PC-9 (cell line): ENCODE measurements around the gene RHOJ. TPM values are rescaled to one million over a fixed set of nuclear protein-coding genes. Genes with fewer than 3 reads are reported as not detected.

Source experiments
- BruUV-seq: library from RNA; stranded (reverse); fragments of 400-500 nt; replicated peaks from 2 replicates; lab custom pipeline; 2021; lab: Mats Ljungman, UMichigan
- CTCF ChIA-PET: fragments of 300-600 bp; sonication (Branson Sonifier 250); formaldehyde crosslinking; loops from one replicate; lab custom pipeline; 2022; ENCODE audit warnings: antibody characterized with exemption; lab: Charles Lee
- POLR2A ChIA-PET: fragments of 300-600 bp; sonication (Branson Sonifier 250); formaldehyde crosslinking; loops from one replicate; lab custom pipeline; 2022; ENCODE audit warnings: antibody characterized with exemption; ENCODE audit not compliant: unreplicated experiment; lab: Charles Lee
- DNase-seq, 2 experiments: peaks; one replicate each; pipeline versions ENCODE4 v3.0.0 to v3.0.0-alpha.2; 2015 to 2022; ENCODE audit warnings: mixed read lengths in 1 of 2
- H2AFZ ChIP-seq: fragments of 200-600 bp; sonication (generic); 2 replicates; pipeline ENCODE4 v1.8.1; 2017; ENCODE audit warnings: antibody characterized with exemption
- H3F3A ChIP-seq: fragments of 200-600 bp; sonication (generic); 2 replicates; pipeline ENCODE4 v1.8.1; 2017; ENCODE audit warnings: antibody characterized with exemption, mild to moderate bottlenecking, low read depth; ENCODE audit not compliant: insufficient read depth
- H3K27ac ChIP-seq: fragments of 200-600 bp; sonication (generic); 2 replicates; pipeline ENCODE4 v1.6.1; 2016; ENCODE audit warnings: mixed run types
- H3K27me3 ChIP-seq: fragments of 200-600 bp; sonication (generic); 2 replicates; pipeline ENCODE4 v1.6.1; 2016; ENCODE audit warnings: low read depth, mixed run types; ENCODE audit not compliant: insufficient read depth
- H3K36me3 ChIP-seq: fragments of 200-600 bp; sonication (generic); 2 replicates; pipeline ENCODE4 v1.6.1; 2016; ENCODE audit warnings: low read depth, mixed run types
- H3K4me1 ChIP-seq: fragments of 200-600 bp; sonication (generic); replicated peaks from 2 replicates; pipeline ENCODE4 v1.6.1; 2016; ENCODE audit warnings: mixed run types; ENCODE audit not compliant: insufficient read depth
- H3K4me2 ChIP-seq: fragments of 200-600 bp; sonication (generic); 2 replicates; pipeline ENCODE4 v1.6.1; 2017; ENCODE audit warnings: mixed run types
- H3K4me3 ChIP-seq: fragments of 200-600 bp; sonication (generic); 2 replicates; pipeline ENCODE4 v1.6.1; 2016; ENCODE audit warnings: mixed run types
- H3K79me2 ChIP-seq: fragments of 200-600 bp; sonication (generic); 2 replicates; pipeline ENCODE4 v1.6.1; 2017; ENCODE audit warnings: low read depth, mixed run types
- H3K9me2 ChIP-seq: fragments of 200-600 bp; sonication (generic); 2 replicates; pipeline ENCODE4 v1.8.1; 2017; ENCODE audit warnings: mild to moderate bottlenecking; ENCODE audit not compliant: insufficient read depth
- H3K9me3 ChIP-seq: fragments of 200-600 bp; sonication (generic); 2 replicates; pipeline ENCODE4 v1.8.1; 2016; ENCODE audit warnings: low read depth; ENCODE audit not compliant: insufficient read depth
- H4K20me1 ChIP-seq: fragments of 200-600 bp; sonication (generic); 2 replicates; pipeline ENCODE4 v1.8.1; 2017; ENCODE audit not compliant: insufficient read depth
- EZH2 ChIP-seq: fragments of 200-600 bp; sonication (generic); IDR thresholded peaks from 2 replicates; pipeline ENCODE4 v1.8.0; 2017; ENCODE audit warnings: antibody characterized with exemption, low read depth
- intact Hi-C: fragments of 100-400 bp; cut with micrococcal nuclease; formaldehyde crosslinking; loops from one replicate; pipeline ENCODE4 v1.10.0; 2022; ENCODE audit not compliant: unreplicated experiment
- total RNA-seq: library from RNA; stranded (reverse); gene quantifications from 2 replicates; pipeline ENCODE4 v1.2.3, GENCODE V29; 2021
- TF ChIP-seq, protein P1 (sequence below): fragments of 200-600 bp; sonication (generic); conservative IDR thresholded peaks from 2 replicates; pipeline ENCODE4 v1.6.1; 2017; ENCODE audit warnings: mixed run types, antibody characterized with exemption, mild to moderate bottlenecking, moderate library complexity

The RHOJ gene
- total RNA-seq, 1 experiment from 2014 or later = not detected

DNA sequence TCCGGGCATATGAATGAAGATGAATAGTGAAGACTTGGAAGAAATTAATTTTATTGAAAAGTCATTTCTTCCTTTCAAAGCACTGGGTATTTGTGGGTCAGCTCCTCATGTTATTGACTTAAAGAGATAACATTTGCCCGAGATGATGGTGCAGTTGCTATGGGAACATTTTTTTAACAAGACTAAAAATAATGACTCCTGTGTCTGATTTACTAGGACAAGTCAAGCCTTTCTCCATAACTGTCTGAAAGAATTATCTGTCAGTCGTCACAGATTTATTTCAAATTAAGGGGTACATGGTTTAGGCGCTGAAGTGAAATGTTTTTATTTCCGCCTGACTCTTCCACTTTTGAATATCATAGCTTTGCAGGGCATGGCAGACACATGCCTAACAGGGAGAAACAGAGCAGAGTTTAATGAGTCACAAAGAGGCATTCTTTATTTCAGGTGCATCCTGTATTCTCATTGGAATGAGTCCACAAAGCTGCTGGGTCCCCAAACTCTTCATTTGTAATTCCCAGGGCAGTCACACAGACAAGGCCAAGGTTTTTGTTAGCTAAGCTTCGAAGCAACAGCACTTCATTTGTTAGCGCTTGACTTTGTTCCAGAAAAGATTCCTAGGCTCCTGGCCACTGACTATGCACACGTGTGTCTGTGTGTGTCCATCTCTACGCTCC, 118.8 kb downstream of the RHOJ start:
- CTCF ChIA-PET = interaction anchor here (0.6 kb wide), 1 partner anchor 50 kb away, joined by 3 read pairs; no protein-coding TSS in a partner anchor
- intact Hi-C loops = no loop called here
- no peak for DNase-seq

DNA sequence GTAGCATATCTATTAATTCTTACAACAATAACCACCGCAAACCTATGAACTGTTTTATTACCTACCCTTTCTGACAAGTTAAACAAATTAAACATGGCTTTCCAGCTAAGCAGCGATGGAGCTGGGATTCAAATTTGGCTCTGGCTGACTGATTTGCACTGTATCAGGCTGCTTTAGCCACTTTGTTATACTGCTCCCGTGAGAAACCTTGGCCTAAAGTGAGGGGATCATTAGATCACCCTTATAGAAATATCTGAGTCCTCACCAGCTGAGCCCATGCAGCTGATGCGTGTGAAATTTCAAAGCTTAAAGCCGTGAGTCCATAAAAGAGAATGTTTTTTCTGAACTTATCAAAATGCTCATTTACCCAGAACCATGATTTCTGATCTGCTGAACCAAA, 122.6 kb downstream of the RHOJ start:
- no peaks in the 10 kb centered on the region for H3K9me2 ChIP-seq
- intact Hi-C loops = no loop called here
- no peaks in the 10 kb centered on the region for H3K27me3 ChIP-seq
- H3K4me2 ChIP-seq = no peak overlapping the region
- no peak overlapping the region for H3K4me3 ChIP-seq
- no peaks in the 10 kb centered on the region for H3K9me3 ChIP-seq
- no peak for DNase-seq
- BruUV-seq = no TSS peak
- no peaks in the 10 kb centered on the region for H3F3A ChIP-seq
- no peak overlapping the region for H2AFZ ChIP-seq
- no peaks in the 10 kb centered on the region for H3K4me1 ChIP-seq
- no peaks in the 10 kb centered on the region for H4K20me1 ChIP-seq
- H3K36me3 ChIP-seq = no peaks in the 10 kb centered on the region
- no peak overlapping the region for H3K27ac ChIP-seq
- H3K79me2 ChIP-seq = no peaks in the 10 kb centered on the region
- TF ChIP-seq EZH2 = no peak
- TF ChIP-seq, protein P1, sequence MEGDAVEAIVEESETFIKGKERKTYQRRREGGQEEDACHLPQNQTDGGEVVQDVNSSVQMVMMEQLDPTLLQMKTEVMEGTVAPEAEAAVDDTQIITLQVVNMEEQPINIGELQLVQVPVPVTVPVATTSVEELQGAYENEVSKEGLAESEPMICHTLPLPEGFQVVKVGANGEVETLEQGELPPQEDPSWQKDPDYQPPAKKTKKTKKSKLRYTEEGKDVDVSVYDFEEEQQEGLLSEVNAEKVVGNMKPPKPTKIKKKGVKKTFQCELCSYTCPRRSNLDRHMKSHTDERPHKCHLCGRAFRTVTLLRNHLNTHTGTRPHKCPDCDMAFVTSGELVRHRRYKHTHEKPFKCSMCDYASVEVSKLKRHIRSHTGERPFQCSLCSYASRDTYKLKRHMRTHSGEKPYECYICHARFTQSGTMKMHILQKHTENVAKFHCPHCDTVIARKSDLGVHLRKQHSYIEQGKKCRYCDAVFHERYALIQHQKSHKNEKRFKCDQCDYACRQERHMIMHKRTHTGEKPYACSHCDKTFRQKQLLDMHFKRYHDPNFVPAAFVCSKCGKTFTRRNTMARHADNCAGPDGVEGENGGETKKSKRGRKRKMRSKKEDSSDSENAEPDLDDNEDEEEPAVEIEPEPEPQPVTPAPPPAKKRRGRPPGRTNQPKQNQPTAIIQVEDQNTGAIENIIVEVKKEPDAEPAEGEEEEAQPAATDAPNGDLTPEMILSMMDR = no peak
- ChIA-PET POLR2A (no interaction called here), CTCF (no interaction called here)

More for the DNA sequence above, 118.8 kb downstream of the RHOJ start:
- TF ChIP-seq, protein P1 = no peak
- no peak for TF ChIP-seq EZH2
- no peaks in the 10 kb centered on the region for H3K9me2 ChIP-seq
- POLR2A ChIA-PET = no interaction called here
- no peak overlapping the region for H3K4me3 ChIP-seq
- no peaks in the 10 kb centered on the region for H3K4me1 ChIP-seq
- H4K20me1 ChIP-seq = no peaks in the 10 kb centered on the region
- H3K27ac ChIP-seq = no peak overlapping the region
- no peaks in the 10 kb centered on the region; the same call in 1 of the 2 replicates for H3K9me3 ChIP-seq
- no peaks in the 10 kb centered on the region for H3K36me3 ChIP-seq
- H3K27me3 ChIP-seq = no peaks in the 10 kb centered on the region
- H3K4me2 ChIP-seq = no peak overlapping the region
- no peak overlapping the region for H2AFZ ChIP-seq
- no peaks in the 10 kb centered on the region for H3F3A ChIP-seq
- no peaks in the 10 kb centered on the region for H3K79me2 ChIP-seq
- BruUV-seq = no TSS peak

DNA sequence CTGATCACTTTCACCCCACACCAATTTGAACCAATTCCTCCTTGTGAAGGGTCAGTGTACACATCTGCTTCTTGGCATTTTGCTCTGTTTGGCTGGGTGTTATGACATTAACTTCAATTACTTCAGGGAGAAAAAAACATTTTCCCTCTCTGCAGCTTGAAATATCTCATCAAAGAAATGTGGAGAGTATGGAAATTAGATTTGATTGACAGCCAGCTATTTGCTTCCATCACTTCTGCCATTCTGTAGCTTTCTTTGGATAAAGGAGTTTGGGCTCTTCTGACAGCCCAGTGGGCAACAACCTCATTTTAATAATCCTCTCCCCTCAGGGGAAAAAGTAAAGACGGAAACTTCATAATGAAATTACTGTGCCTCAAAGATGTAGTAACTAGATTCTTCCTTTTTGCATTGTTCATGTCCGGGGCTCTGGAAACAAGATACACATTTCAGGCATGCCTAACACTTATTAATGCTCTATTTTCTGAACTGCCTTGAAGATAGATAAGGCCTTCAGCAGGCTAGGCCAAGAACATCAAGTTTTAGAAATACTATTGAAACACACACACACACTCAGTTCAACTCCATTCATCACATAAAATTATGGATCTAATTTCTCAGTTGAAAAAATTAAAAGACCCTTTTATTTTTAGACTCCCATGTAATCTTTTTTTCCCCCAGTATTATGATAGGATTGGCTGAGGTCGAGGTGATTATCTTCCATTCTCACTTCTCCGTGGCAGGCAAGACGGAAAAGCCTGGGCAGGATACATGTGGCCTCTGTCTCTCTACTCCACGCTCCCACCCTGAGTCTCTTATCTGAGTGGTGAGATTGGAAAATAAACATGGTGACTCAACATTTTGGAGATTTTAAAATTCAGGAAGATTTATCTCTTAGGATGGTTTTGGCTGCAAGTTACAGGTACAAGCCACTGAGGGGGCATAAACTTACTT, 124.8 kb downstream of the RHOJ start:
- no peak for DNase-seq
- H4K20me1 ChIP-seq = no peaks in the 10 kb centered on the region
- no peak overlapping the region for H3K4me3 ChIP-seq
- H3K4me1 ChIP-seq = no peaks in the 10 kb centered on the region
- no peak for TF ChIP-seq EZH2
- TF ChIP-seq, protein P1 = no peak
- ChIA-PET POLR2A (no interaction called here), CTCF (no interaction called here)
- H2AFZ ChIP-seq = no peak overlapping the region
- H3K9me2 ChIP-seq = no peaks in the 10 kb centered on the region
- no peaks in the 10 kb centered on the region for H3K79me2 ChIP-seq
- H3K9me3 ChIP-seq = no peaks in the 10 kb centered on the region
- no TSS peak for BruUV-seq
- intact Hi-C loops = no loop called here
- no peak overlapping the region for H3K4me2 ChIP-seq
- no peaks in the 10 kb centered on the region for H3K36me3 ChIP-seq
- no peaks in the 10 kb centered on the region for H3K27me3 ChIP-seq
- no peak overlapping the region for H3K27ac ChIP-seq
- no peaks in the 10 kb centered on the region for H3F3A ChIP-seq
